T-helper 2 cell (primary cell): Measurements from ENCODE around the gene KCNH5.

Experiments
- DNase-seq, 5 experiments: peaks; one replicate each; pipeline versions ENCODE4 v3.0.0 to v3.0.0-alpha.2; 2012 to 2022

The KCNH5 gene

GRCh38 chr14:62670526-62670925, 374.7 kb downstream of the KCNH5 start:
- DNase-seq, result no peak

- DNase-seq, result no peak
Observed at GRCh38 chr14:62667421-62667914, 377.8 kb downstream of the KCNH5 start.

- DNase-seq, result no peak
Observed at GRCh38 chr14:62665286-62665685, 380.0 kb downstream of the KCNH5 start.

GRCh38 chr14:62663456-62663821, 381.8 kb downstream of the KCNH5 start:
- DNase-seq, result no peak

GRCh38 chr14:62662811-62663455, 382.3 kb downstream of the KCNH5 start:
- no peak for DNase-seq

GRCh38 chr14:62661818-62662217, 383.4 kb downstream of the KCNH5 start:
- no peak for DNase-seq

GRCh38 chr14:62658631-62659030, 386.6 kb downstream of the KCNH5 start:
- no peak for DNase-seq

- no peak for DNase-seq
Observed at GRCh38 chr14:62657376-62657775, 387.9 kb downstream of the KCNH5 start.

- no peak for DNase-seq
Observed at GRCh38 chr14:62655166-62655565, 390.1 kb downstream of the KCNH5 start.

- no peak for DNase-seq
Observed at GRCh38 chr14:62654641-62655040, 390.6 kb downstream of the KCNH5 start.
